Upper lobe of left lung (tissue), 4 donors: ENCODE measurements around the gene ZNF282.

Experiments used
- EP300 ChIP-seq, 4 donors: sonication (generic); formaldehyde crosslinking; IDR thresholded peaks; one replicate each; pipeline ENCODE4 v1.5.1; 2017; ENCODE audit warnings: antibody characterized with exemption in 4 of 4, control low read depth in 2 of 4
- POLR2A ChIP-seq, 4 donors: fragments of 450-650 bp; IDR thresholded peaks; one replicate each; pipeline ENCODE4 v1.5.1; 2016 to 2017; ENCODE audit warnings: antibody characterized with exemption in 4 of 4, mild to moderate bottlenecking in 2 of 4
- POLR2AphosphoS5 ChIP-seq, 2 donors: sonication (generic); formaldehyde crosslinking; IDR thresholded peaks; one replicate each; pipeline ENCODE4 v1.5.1; 2017; ENCODE audit warnings: antibody characterized with exemption in 2 of 2
- TF ChIP-seq, protein P1 (sequence below), 6 experiments: fragments of 450-650 bp in 4 of 6; fragments of 200-600 bp in 2 of 6; sonication (generic) in 2 of 6; IDR thresholded peaks; one replicate each; pipeline ENCODE4 v1.5.1; 2016 to 2019; ENCODE audit warnings: antibody characterized with exemption in 6 of 6

DNA sequence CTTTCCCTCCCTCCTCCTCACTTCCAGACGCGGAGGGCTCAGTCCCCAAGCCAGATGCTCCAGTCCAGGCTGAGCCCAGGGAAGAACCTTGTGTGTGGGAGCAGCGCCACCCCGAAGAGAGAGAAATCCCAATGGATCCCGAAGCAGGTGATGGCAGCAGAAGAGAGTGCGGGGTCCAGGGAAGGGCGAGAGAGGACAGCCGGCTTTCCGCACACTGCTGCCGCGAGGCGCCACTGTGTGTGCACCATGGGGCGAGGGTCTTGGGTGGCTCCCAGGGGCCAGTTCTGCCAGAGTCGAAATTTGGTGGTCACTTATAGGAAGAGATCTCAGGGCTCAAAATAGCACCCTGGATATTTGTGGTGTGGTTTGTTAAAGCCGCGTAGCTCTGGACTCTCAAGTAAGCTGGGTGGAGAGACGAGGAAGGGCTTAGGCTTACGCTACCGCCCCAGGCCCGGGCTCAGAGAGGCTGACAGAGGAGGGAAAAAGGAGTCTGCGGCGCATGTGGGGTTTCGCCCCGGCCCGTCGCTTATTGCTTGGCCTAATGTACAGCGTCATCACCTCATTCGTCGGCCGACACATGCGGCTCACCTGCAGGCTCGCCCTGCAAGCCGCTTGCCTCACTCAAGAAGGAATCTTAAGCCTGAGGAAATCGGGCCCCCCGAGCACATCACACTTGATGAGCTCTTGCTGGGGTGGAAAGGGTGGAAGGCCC lies 12.1 kb downstream of the ZNF282 start:
- TF ChIP-seq EP300 (IDR thresholded peaks at IDR 0.05) = no peak
- TF ChIP-seq, protein P1, sequence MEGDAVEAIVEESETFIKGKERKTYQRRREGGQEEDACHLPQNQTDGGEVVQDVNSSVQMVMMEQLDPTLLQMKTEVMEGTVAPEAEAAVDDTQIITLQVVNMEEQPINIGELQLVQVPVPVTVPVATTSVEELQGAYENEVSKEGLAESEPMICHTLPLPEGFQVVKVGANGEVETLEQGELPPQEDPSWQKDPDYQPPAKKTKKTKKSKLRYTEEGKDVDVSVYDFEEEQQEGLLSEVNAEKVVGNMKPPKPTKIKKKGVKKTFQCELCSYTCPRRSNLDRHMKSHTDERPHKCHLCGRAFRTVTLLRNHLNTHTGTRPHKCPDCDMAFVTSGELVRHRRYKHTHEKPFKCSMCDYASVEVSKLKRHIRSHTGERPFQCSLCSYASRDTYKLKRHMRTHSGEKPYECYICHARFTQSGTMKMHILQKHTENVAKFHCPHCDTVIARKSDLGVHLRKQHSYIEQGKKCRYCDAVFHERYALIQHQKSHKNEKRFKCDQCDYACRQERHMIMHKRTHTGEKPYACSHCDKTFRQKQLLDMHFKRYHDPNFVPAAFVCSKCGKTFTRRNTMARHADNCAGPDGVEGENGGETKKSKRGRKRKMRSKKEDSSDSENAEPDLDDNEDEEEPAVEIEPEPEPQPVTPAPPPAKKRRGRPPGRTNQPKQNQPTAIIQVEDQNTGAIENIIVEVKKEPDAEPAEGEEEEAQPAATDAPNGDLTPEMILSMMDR (IDR thresholded peaks at IDR 0.05) = no peak
- TF ChIP-seq POLR2AphosphoS5 (IDR thresholded peaks at IDR 0.05) = no peak
- TF ChIP-seq POLR2A (IDR thresholded peaks at IDR 0.05) = no peak
